Tongue (tissue), 2 donors: ENCODE results near the gene SMIM28. TPM values are rescaled to one million over a fixed set of nuclear protein-coding genes. Genes with fewer than 3 reads are reported as not detected.

Experiments
- DNase-seq: peaks from one replicate; pipeline ENCODE4 v3.0.0-alpha.2; 2015
- total RNA-seq: library from RNA; depleted of rRNA; stranded (reverse); fragments of >200 nt; gene quantifications from one replicate; pipeline ENCODE4 v1.2.3, GENCODE V29; 2014

SMIM28 gene
- total RNA-seq, 1 donor from 2014 or later = not detected

DNA sequence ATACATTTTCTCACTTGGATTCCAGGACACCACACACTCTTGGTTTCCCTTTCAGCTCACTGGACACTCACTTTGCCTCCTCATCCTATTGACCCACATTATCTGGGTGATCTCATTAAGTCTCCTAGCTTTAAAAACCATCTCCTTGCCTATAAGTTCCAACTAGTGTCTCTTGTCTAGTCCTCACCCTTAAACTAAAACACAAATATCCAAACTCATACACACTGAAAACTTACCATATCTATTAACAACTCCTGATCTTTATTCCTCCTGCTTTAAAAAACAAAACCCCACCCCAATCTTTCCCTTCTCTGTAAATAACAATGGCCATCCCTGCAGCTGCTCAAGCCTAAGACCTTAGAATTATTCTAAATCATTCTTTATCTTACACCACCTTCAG is 3.5 kb upstream of the SMIM28 start:
- DNase-seq = no peak

- no peak for DNase-seq
Observed at GRCh38 chr6:138374815-138375214, 2.9 kb upstream of the SMIM28 start.

DNA sequence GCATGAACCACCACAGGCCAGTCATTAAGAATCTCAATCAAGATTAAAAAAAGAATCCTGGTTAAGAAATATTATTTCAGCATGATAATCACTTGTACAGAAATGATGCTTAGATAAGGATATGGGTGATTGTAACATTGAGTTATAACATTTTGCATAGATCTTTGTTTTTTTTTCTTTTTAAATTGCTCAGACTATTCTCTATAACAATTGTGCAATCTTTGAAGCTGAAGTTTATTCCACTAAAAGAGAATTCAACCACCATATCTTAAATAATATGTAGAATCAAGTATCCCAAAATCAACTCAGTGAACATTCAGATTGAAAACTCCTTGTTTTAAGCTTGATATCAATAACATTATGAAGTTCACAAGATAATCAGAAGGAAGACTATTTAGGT is 663 bp upstream of the SMIM28 start:
- DNase-seq = no peak

DNA sequence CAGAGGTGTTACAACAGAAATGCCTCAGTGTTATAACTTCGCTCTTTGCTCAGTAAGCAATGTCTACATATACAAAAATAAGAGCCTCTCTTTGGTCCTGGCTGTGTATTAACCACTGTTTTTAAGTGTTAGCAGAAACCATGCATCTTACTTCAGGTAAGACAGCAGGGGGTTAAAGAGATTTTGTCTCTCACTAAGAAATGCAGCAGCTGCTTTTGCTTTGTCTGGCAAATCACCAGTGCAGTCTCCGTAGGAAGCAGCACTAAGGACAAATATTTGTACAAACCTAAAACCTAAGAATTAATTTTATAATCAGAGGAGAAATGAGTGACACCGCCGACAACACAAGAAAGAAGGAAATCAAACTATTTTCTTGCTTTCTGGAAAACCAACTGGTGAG is 758 bp downstream of the SMIM28 start:
- no peak for DNase-seq

DNA sequence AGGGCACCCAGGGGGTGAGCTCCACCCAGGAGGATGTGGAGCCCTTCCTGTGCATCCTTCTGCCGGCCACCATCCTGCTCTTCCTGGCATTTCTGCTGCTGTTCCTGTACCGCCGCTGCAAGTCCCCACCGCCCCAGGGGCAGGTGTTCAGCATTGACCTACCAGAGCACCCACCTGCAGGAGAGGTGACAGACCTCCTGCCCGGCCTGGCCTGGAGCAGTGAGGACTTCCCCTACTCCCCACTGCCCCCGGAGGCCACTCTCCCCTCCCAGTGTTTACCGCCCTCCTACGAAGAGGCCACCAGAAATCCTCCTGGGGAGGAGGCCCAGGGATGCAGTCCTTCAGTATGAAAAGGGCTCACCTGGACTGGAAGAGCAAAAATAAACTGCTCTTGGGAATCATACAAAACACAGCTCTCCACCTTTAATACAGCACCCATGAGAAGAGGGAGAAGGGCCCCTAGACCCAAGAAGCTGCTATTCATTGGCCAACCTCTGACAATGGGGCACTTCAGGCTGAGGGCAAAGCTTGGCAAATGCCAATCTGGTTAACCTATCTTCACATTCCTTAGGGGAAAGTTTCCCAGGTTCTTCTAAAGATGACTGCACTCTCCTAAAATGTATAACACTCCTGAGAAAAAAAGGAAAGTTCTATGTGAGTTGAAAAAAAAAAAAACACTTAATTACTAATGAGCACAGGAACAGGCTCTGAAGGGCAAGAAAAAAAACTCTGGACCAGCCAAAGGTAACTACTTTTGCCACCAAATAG is 5.0 kb downstream of the SMIM28 start:
- DNase-seq = no peak

DNA sequence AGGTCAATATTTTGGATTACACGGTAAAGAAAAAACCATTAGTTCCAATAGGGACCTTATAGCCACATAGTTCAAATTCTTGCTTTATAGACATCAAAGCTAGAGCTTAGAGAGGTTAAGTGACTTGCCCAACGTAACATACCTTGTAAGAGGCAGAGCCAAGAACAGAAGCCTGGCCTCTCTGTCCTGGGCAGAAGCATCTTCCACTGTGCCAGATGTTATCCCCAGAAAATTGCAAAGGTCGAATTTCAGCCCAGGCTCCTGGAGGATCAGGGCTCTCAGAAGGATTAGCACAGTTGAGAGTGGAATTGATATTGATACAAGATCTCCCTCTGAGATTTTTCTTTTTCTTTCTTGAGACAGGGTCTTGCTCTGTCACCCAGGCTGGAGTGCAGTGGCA is 6.1 kb downstream of the SMIM28 start:
- DNase-seq = no peak

DNA sequence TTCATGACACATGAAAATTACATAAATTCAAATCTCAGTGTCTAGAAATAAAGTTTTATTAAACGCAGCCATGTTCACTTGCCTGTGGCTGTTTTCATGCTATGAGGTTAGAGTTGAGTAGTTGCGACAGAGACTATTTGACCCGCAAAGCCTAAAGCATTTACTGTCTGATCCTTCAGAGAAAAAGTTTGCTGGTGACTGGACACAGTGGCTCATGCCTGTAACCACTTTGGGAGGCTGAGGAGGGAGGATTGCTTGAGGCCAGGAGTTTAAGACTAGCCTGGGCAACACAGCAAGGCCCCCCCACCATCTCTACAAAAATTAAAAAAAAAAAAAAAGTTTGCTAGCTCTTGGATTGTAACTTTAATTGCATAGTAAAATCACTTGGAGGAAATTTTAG is 9.2 kb downstream of the SMIM28 start:
- no peak for DNase-seq

- peak; percentile 71 for DNase-seq
Observed at GRCh38 chr6:138387577-138388368, 10.1 kb downstream of the SMIM28 start.

- no peak for DNase-seq
Observed at GRCh38 chr6:138389551-138389950, 11.8 kb downstream of the SMIM28 start.

- no peak for DNase-seq
Observed at GRCh38 chr6:138393871-138394783, 16.4 kb downstream of the SMIM28 start.

DNA sequence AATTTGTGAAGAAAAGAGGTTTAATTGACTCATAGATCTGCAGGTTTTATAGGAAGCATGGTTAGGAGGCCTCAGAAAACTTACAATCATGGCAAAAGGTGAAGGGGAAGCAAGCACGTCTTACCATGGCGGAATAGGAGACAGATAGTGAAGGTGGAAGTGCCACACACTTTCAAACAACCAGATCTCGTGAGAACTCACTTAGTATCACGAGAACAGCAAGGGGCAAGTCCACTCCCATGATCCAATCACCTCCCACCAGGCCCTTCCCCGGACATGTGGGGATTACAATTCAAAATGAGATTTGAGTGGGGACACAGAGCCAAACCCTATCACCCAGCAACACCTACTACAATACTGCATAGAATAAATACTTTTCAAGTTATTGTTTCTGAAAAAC is 19.0 kb downstream of the SMIM28 start:
- no peak for DNase-seq

GRCh38 chr6:138397128-138398122 is 19.7 kb downstream of the SMIM28 start:
- no peak for DNase-seq

GRCh38 chr6:138400326-138400725 is 22.6 kb downstream of the SMIM28 start:
- DNase-seq = no peak

- DNase-seq = no peak
Observed at GRCh38 chr6:138401960-138402837, 24.5 kb downstream of the SMIM28 start.

- DNase-seq = no peak
Observed at GRCh38 chr6:138402838-138403187, 25.1 kb downstream of the SMIM28 start.

GRCh38 chr6:138403324-138403800 is 25.7 kb downstream of the SMIM28 start:
- DNase-seq = peak; percentile 59

GRCh38 chr6:138403801-138404665 is 26.3 kb downstream of the SMIM28 start, which contains the start of gene HEBP2:
TSS of gene HEBP2 (plus strand) at chr6:138404223. CDS start at chr6:138404496, 273 bp downstream.
- DNase-seq = peak; percentile 97

DNA sequence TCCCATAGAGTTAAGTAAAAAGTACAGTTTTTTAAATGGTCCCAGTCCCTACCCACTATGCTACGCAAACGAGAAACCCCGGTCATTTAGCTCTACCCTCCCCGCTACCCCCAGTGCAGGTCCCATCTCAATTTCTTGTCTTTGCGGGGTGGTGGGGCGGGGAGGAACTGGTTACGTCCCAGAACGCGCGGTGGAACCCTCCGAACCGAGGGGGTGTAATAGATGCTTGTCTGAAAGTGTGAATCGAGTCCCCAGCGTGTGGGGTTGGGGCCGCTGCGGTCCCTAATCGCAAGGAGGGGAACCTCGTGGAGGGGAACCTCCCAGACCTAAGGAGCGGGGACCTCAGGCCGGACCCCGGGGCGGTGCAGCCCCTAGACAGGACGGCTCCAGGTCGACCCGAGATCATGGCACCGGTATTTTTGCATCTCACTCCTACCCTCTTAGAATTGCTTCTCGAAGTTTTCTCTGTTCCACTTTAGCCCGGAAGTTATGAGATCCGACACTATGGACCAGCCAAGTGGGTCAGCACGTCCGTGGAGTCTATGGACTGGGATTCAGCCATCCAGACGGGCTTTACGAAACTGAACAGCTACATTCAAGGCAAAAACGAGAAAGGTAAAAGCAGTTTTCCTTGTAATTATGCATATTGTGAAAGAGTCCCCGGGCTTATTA is 27.1 kb downstream of the SMIM28 start:
- peak; percentile 36 for DNase-seq
